Effector CD4-positive, alpha-beta T cell (primary cell): ENCODE measurements around the gene ZBTB38.

Experiments
- DNase-seq: peaks from one replicate; pipeline ENCODE4 v3.0.0-alpha.2; 2020

Gene ZBTB38

DNA sequence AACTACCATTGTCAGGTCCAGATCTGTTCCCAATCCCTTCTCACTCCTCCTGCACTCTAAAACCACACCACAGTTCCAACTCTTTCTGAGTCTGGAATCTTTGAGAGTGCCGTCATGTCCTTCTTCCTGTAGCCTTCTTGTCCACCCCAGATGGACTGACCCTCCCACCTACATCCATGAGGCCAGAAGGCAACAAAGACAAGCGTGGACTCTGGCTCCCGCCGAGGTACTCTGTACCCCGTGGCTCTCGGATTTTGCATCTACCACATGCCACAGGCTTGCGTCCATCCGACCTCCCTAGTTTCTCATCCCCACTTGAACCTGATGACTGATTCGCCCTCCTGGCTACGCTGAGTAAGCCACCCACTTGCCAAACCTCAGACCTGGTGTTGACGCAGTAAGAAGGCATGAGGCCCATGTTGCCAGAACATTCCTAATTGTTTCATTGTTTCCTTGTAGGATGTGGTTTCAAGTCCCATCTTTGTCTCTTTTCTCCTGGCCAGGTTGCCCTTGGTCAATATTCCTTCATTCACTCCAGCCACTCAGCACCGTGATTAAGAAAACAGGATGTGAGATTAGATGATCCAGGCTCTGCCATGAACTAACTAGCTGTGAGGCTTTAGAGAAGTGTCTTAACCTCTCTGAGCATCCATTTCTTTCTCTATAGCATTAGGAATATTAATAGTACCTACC is 1.1 kb upstream of the ZBTB38 start:
- no peak for DNase-seq

GRCh38 chr3:141368925-141369794 is 856 bp downstream of the ZBTB38 start:
- no peak for DNase-seq

GRCh38 chr3:141370065-141370533 is 1.8 kb downstream of the ZBTB38 start:
- peak; percentile 60 for DNase-seq

DNA sequence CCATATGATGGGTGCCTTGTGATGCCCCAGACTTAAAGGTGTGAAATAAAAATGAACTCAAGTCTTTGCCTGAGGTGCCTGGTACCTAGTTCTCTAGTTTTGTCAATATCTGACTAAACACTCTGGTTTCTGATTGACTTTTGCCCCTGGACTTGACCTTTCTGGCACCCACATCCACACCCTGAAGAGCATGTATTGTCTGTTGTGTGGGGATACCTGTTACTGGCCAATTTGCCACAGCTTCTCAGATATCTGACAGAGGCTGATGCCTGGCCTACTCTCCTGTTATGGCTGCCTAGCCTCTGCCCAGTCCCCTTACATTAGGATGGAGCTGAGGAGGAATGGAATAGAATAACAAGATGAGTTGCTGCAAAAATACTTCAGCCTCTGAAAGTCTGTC is 3.6 kb downstream of the ZBTB38 start:
- DNase-seq: no peak

GRCh38 chr3:141372656-141373055 is 4.4 kb downstream of the ZBTB38 start:
- no peak for DNase-seq

DNA sequence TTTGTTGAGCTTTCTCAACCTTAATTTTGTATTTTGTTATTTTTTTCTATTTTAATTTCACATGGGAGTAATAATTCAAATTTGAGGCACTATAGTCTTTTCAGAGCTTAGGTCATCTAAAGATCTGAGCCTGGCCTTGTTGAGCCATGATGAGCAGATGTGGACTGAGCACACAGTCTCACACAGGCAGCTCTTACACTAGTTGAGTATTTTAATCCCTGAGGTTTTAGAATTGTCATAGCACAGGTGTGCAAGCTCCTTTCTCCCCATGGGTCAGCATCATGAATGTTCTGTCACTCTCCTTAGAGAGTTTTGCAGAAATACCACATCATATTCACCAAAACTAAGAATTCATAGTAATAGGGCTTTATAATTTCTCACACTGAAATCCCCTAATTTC is 4.9 kb downstream of the ZBTB38 start:
- DNase-seq: no peak

DNA sequence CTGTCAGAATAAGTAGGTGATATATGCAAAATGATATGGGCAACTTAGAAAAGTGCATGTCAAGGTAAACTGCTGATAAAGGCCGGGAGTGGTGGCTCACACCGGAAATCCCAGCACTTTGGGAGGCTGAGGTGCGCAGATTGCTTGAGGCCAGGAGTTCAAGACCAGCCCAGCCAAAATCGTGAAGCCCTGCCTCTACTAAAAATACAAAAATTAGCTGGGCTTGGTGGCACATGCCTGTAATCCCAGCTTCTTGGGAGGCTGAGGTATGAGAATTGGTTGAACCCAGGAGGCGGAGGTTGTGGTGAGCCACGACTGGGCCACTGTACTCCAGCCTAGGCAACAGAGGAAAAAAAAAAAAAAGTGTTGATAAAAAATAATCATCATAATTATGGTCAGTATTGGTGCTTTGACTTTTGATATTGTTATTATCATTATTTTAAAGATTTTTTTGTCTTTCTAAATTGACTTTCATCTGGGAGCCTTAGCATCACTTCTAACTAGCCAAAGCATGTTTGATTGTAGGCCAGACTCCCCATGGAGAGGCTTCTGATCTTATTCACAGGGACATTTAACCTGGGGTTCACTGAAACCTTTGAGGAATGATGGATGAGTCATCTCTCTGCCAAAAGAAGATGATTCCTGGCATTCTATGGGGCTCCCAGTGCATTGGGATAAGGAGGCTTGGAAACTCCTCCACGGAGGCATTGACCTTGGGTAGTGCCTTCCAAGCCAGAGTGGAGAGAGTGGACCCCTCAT is 5.6 kb downstream of the ZBTB38 start:
- DNase-seq: no peak

- DNase-seq: no peak
Measured at GRCh38 chr3:141375381-141376301, 7.3 kb downstream of the ZBTB38 start.

GRCh38 chr3:141377377-141377776 is 9.1 kb downstream of the ZBTB38 start:
- DNase-seq: no peak

- DNase-seq: no peak
Measured at GRCh38 chr3:141378556-141378955, 10.3 kb downstream of the ZBTB38 start.

DNA sequence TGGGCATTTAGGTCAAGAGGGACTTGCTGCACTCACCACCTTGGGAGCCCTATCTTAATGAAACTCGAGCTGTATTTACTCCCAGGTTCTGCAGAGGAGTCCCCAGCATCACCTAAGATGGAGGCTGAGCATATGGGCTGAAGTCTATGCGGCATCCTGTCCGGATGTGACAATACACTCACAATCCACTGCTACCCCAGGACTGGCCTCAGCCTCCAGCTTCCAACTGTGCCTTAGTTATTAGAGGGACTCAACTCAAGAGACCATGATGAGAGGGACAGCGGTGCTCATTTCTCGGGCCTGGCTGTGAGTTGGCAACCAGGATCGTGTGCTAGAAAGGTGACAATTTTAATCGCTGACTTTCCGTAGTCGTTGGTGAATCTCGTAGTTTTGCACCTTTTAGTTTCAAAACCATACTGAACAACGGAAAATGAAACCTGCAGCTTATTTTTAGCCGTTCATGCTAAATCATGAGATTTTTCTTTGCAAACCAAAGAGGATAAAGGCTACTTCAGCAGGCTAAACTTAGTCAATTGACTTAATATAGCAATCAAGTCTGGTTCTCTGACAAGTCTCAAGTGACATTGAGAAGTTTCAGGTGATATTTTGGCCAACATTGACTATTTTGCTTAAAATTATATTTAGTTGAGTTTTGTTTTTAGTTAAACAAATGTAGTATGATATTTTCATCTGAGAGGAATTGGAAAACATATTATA is 11.1 kb downstream of the ZBTB38 start:
- no peak for DNase-seq

- no peak for DNase-seq
Measured at GRCh38 chr3:141380279-141380678, 12.0 kb downstream of the ZBTB38 start.

DNA sequence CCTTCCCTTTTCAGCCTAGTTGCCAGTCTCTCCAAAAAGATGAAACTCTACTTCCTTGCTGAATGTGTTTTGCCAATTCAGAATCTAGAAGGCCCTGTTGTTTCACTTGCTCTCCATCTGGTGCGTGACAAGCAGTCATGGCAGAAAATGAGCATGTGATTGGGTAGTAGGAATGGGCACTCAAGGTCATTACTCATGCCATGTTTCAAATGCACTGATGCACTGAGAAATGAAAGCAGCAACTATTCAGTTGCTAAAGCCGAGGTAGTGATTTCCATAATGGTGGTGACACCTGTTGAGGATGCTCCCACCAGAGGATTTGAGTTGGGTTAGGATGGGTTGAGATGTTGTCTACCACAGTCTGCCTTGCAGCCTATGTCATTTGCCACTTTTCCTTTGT is 12.7 kb downstream of the ZBTB38 start:
- no peak for DNase-seq

DNA sequence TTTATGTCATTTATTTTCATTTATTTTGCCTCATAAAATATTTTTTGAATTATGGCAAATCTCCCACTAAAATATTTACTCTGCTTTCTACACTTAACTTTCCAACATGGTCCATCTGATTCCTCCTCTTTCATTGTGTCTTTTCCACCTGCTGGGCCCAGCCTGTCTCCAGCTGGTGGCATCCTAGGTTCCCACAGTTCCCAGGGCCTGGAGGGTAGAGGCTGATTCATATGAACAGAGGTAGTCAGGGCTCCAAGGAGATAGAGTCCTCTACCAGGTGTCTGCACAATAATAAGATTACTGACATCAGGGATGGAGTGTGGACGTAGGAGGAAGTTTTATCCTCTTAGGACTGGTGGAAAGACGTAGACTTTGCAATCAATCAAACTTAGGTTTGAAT is 14.3 kb downstream of the ZBTB38 start:
- no peak for DNase-seq

- no peak for DNase-seq
Measured at GRCh38 chr3:141383555-141384129, 15.3 kb downstream of the ZBTB38 start.

- no peak for DNase-seq
Measured at GRCh38 chr3:141384157-141384556, 15.9 kb downstream of the ZBTB38 start.

DNA sequence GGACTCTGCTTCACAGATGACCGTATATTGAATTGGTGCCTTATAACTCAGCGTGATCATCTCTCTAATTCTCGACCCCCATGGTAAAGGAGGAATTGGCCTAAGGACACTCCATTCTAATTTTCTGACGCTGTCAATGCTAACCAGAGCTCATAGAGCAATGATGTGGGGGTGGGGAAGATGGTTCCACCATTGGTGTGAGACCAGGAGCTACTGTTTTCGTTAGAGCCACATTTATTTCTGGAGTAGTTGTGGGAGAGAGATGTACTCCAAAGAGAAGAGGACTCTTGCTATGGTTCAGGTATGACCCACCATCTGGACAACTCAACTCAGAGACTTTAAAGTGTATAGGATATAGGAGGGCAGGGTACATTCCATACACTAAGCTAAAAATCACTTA is 16.3 kb downstream of the ZBTB38 start:
- no peak for DNase-seq

- no peak for DNase-seq
Measured at GRCh38 chr3:141385406-141386125, 17.3 kb downstream of the ZBTB38 start.

GRCh38 chr3:141386126-141386488 is 17.8 kb downstream of the ZBTB38 start:
- no peak for DNase-seq

- DNase-seq: no peak
Measured at GRCh38 chr3:141386611-141387111, 18.4 kb downstream of the ZBTB38 start.
